ENCODE results near the gene OGFOD3. TPM values are rescaled to one million over a fixed set of nuclear protein-coding genes. Genes with fewer than 3 reads are reported as not detected.

OGFOD3 gene
- total and polyA plus RNA-seq, 2 donors (not counting 1 experiment from before 2014, with no cell fraction given): 22.6 to 30.5 TPM

DNA sequence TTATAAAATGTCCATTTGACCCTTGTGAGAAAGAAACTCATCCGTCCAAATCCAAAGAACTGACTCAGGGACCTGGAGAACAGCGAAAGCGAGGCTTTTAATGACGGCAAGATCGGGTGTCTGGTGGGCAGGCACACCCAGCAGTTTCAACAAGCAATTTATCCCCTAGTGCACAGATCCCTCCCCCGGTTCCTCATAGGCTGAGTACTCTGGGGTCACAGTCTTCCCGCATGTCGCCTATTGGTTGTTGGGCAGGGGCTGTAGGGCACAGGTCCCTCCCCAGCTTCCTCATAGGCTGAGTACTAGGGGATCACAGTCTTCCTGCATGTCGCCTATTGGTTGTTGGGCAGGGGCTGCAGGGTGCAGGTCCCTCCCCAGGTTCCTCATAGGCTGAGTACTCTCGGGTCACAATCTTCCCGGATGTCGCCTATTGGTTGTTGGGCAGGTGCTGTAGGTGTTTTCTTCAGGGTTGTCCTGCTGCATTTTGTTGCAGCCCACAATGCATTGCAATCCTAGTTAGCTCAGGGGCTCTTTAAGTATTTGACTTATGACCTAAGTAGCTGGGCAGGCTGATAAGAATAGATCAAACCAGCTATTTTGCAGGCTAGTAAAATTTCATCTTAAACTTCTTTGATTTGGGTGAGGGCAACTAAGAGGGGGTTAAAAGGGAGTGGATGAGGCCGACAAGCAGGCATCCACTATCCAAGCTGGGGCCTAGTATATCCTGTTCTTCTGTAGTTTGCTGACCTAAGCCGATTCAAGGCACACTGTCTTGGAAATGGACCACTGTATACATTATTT is 50.5 kb downstream of the OGFOD3 start:
- ATAC-seq (ENCODE audit: low read depth) (no peak), DNase-seq (no peak)
- no peak overlapping the region for H3K9ac ChIP-seq (ENCODE audit: low read length)
- Mint-ChIP-seq H3K9me3 (ENCODE audit: insufficient read depth) (no peaks in the 10 kb centered on the region), H3K27me3 (peaks cover 36% of the 10 kb centered on the region), H3K4me3 (no peak overlapping the region), H3K27ac (no peak overlapping the region), H3K4me1 (peaks cover 17% of the 10 kb centered on the region)
- H3K36me3 ChIP-seq (replicated peaks in 1 of 2; ENCODE audit: control extremely low read depth in 1 of 2, control insufficient read depth in 1 of 2, extremely low read depth in 1 of 2, insufficient read depth in 2 of 2, low read length in 1 of 2): no peaks in the 10 kb centered on the region
- ChIA-PET POLR2A (no interaction called here), CTCF (interaction anchor here (0.6 kb wide), 1 partner anchor 102 kb away, joined by 3 read pairs; no protein-coding TSS in a partner anchor)
- no peak overlapping the region for H3K4me3 ChIP-seq (ENCODE audit: control extremely low read depth in 1 of 5, extremely low read depth in 1 of 5, insufficient read depth in 1 of 5, low read depth in 2 of 5, low read length in 4 of 5)
- H3K27me3 ChIP-seq (replicated peaks in 1 of 4; ENCODE audit: control extremely low read depth in 1 of 4, control insufficient read depth in 3 of 4, insufficient read depth in 4 of 4, low read length in 3 of 4): peaks cover 0 to 25% (median 9%) of the 10 kb centered on the region in 4 experiments
- no peak overlapping the region for H3K4me2 ChIP-seq (replicated peaks; ENCODE audit: low read depth, low read length, poor library complexity, severe bottlenecking)
- peaks cover 23% of the 10 kb centered on the region in 2 donors for H3K4me1 ChIP-seq (ENCODE audit: control insufficient read depth in 2 of 2, insufficient read depth in 2 of 2, low read length in 2 of 2)
- intact Hi-C loops (cut with micrococcal nuclease): no loop called here
- no peaks in the 10 kb centered on the region for H3K79me2 ChIP-seq (ENCODE audit: control insufficient read depth, insufficient read depth, low read length)
- peaks cover 0 to 7% (median 0%) of the 10 kb centered on the region in 3 donors for H3K9me3 ChIP-seq (ENCODE audit: control extremely low read depth in 1 of 3, control insufficient read depth in 2 of 3, insufficient read depth in 1 of 3, low read length in 2 of 3)
- TF ChIP-seq EZH2 (IDR thresholded peaks at IDR 0.05; ENCODE audit: borderline replicate concordance, insufficient read depth, low read depth, low read length, poor library complexity, severe bottlenecking): no peak
- TF ChIP-seq, protein P1, sequence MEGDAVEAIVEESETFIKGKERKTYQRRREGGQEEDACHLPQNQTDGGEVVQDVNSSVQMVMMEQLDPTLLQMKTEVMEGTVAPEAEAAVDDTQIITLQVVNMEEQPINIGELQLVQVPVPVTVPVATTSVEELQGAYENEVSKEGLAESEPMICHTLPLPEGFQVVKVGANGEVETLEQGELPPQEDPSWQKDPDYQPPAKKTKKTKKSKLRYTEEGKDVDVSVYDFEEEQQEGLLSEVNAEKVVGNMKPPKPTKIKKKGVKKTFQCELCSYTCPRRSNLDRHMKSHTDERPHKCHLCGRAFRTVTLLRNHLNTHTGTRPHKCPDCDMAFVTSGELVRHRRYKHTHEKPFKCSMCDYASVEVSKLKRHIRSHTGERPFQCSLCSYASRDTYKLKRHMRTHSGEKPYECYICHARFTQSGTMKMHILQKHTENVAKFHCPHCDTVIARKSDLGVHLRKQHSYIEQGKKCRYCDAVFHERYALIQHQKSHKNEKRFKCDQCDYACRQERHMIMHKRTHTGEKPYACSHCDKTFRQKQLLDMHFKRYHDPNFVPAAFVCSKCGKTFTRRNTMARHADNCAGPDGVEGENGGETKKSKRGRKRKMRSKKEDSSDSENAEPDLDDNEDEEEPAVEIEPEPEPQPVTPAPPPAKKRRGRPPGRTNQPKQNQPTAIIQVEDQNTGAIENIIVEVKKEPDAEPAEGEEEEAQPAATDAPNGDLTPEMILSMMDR (IDR thresholded peaks at IDR 0.05): no peak
- H3K27ac ChIP-seq (ENCODE audit: low read length in 2 of 2): no peak overlapping the region
- no peak overlapping the region for H2AFZ ChIP-seq (ENCODE audit: insufficient read depth, low read depth, low read length, poor library complexity, severe bottlenecking)
- no peaks in the 10 kb centered on the region for H4K20me1 ChIP-seq (ENCODE audit: control insufficient read depth, insufficient read depth, low read length, poor library complexity, severe bottlenecking)
- WGBS (ENCODE audit: insufficient coverage): 98% methylated on average over 7 of the region's 14 CpGs

DNA sequence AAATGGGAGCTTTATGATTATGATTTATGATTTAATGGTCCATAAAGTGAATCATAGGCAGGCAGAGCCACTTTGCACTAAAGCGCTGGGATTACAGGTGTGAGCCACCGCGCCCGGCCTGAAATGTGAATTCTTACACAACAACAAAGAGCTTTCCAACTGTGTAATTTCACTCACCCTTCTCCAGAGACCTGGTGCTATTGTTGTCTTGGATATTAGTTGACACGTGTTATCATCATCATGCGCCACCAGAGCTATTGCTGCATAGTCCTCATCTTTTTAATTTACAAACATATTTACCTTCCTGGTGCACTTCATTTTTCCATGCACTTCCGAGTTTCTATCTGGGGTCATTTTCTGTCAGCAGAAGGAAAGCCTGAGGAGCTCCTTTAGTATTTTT is 51.6 kb downstream of the OGFOD3 start:
- Histone ChIP-seq H3K27ac (ENCODE audit: low read length in 2 of 2) (no peak overlapping the region), H4K20me1 (ENCODE audit: control insufficient read depth, insufficient read depth, low read length, poor library complexity, severe bottlenecking) (no peaks in the 10 kb centered on the region), H3K9ac (ENCODE audit: low read length) (no peak overlapping the region), H2AFZ (ENCODE audit: insufficient read depth, low read depth, low read length, poor library complexity, severe bottlenecking) (no peak overlapping the region), H3K27me3 (replicated peaks in 1 of 4; ENCODE audit: control extremely low read depth in 1 of 4, control insufficient read depth in 3 of 4, insufficient read depth in 4 of 4, low read length in 3 of 4) (peaks cover 0 to 15% (median 3%) of the 10 kb centered on the region in 4 experiments), H3K4me1 (ENCODE audit: control insufficient read depth in 2 of 2, insufficient read depth in 2 of 2, low read length in 2 of 2) (peaks cover 12% of the 10 kb centered on the region in 2 donors), H3K4me3 (ENCODE audit: control extremely low read depth in 1 of 5, extremely low read depth in 1 of 5, insufficient read depth in 1 of 5, low read depth in 2 of 5, low read length in 4 of 5) (no peak overlapping the region), H3K9me3 (ENCODE audit: control extremely low read depth in 1 of 3, control insufficient read depth in 2 of 3, insufficient read depth in 1 of 3, low read length in 2 of 3) (no peaks in the 10 kb centered on the region), H3K79me2 (ENCODE audit: control insufficient read depth, insufficient read depth, low read length) (no peaks in the 10 kb centered on the region), H3K4me2 (replicated peaks; ENCODE audit: low read depth, low read length, poor library complexity, severe bottlenecking) (no peak overlapping the region), H3K36me3 (replicated peaks in 1 of 2; ENCODE audit: control extremely low read depth in 1 of 2, control insufficient read depth in 1 of 2, extremely low read depth in 1 of 2, insufficient read depth in 2 of 2, low read length in 1 of 2) (no peaks in the 10 kb centered on the region)
- H3K4me1 Mint-ChIP-seq: peaks cover 11% of the 10 kb centered on the region
- CTCF ChIA-PET: interaction anchor here (0.5 kb wide), 1 partner anchor 1883 kb away, joined by 3 read pairs; no protein-coding TSS in a partner anchor
- H3K27me3 Mint-ChIP-seq: peaks cover 30% of the 10 kb centered on the region
- no peaks in the 10 kb centered on the region for H3K9me3 Mint-ChIP-seq (ENCODE audit: insufficient read depth)
- DNase-seq (no peak), ATAC-seq (ENCODE audit: low read depth) (no peak)
- no peak for TF ChIP-seq EZH2 (IDR thresholded peaks at IDR 0.05; ENCODE audit: borderline replicate concordance, insufficient read depth, low read depth, low read length, poor library complexity, severe bottlenecking)
- intact Hi-C loops (cut with micrococcal nuclease): no loop called here
- 100% methylated on average over 1 of the region's 7 CpGs for WGBS (ENCODE audit: insufficient coverage)
- POLR2A ChIA-PET: no interaction called here
- no peak overlapping the region for H3K4me3 Mint-ChIP-seq
- no peak overlapping the region for H3K27ac Mint-ChIP-seq
